Neuron (in vitro differentiated cells): ENCODE measurements around the gene VMAC.
A peak's percentile ranks its signal among the peaks of the same experiment; 100 is the strongest.
"Not testable (repeated sequence)": the region's sequence is repeated elsewhere in the genome, so short reads cannot be mapped to it uniquely, and the experiment has no call there.

Experiments used
- H2AFZ ChIP-seq: one replicate; pipeline ENCODE4 v1.6.1; 2013; ENCODE audit warnings: low read depth, mild to moderate bottlenecking, inconsistent platforms, low read length, moderate library complexity
- H3K27me3 ChIP-seq: one replicate; pipeline ENCODE4 v1.6.1; 2013; ENCODE audit warnings: low read length; ENCODE audit not compliant: insufficient read depth
- H3K36me3 ChIP-seq: one replicate; pipeline ENCODE4 v1.6.1; 2013; ENCODE audit warnings: low read length; ENCODE audit not compliant: insufficient read depth
- H3K4me1 ChIP-seq: one replicate; pipeline ENCODE4 v1.6.1; 2013; ENCODE audit warnings: low read length; ENCODE audit not compliant: insufficient read depth
- H3K4me3 ChIP-seq: 2 replicates; pipeline ENCODE4 v1.5.1; 2013; ENCODE audit warnings: mild to moderate bottlenecking, low read length, moderate library complexity
- H3K9me3 ChIP-seq: one replicate; pipeline ENCODE4 v1.6.1; 2013; ENCODE audit warnings: low read length

Gene VMAC, protein sequence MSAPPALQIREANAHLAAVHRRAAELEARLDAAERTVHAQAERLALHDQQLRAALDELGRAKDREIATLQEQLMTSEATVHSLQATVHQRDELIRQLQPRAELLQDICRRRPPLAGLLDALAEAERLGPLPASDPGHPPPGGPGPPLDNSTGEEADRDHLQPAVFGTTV

DNA sequence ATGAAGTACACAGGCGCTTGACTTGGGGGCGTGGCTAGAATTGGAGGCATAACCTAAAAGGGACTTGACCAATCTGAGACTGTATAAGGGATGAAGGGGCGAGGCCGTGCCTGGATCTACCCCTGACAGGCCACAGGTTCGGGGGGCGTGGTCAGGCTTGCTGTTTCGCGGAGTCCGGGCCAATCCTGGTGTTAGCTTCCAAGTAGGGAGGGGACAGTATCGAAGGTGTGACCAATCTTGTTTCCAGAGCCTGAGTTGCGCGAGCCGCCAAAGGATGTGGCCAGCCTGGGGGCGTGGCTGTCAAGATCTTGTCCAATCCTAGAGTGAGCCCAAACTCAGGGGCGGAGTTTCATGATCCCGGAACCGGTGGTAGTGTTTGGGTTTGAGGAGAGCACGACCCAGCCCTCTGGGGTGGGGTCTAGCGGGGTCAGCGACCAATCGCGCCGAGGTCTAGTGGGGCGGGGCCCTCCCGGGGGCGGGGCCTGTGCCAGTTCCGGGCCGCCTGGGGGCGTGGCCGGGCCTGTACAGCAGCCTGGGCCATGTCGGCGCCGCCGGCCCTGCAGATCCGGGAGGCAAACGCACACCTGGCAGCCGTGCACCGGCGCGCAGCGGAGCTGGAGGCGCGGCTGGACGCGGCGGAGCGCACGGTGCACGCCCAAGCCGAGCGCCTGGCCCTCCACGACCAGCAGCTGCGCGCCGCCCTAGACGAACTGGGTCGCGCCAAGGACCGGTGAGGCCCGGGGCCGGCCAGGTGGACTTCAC is at the start of gene VMAC:
TSS of gene VMAC (plus strand) at position 521 of the 762 bp plus-strand sequence. CDS start at position 540, 19 bp downstream.
- peak within 1 kb of the TSS; percentile 99 for H3K4me3 ChIP-seq

DNA sequence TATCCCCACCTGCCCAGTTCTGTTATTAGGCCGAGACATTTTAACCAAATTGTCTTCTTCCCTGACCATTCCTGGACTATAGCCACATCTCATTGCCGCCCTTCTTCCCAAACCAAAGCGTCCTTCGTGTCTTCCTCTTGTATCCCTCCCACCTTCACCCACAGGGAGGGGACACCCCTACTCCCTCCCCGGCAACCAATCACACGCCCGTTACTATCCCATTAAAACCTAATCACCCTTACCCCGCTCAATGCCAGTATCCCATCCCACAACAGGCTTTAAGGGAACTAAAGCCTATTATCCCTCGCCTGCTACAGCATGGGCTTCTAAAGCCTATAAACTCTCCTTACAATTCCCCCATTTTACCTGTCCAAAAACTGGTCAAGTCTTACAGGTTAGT is 49.5 kb upstream of the VMAC start:
- H3K9me3 ChIP-seq, H3K36me3 ChIP-seq, H3K4me3 ChIP-seq, H2AFZ ChIP-seq, H3K27me3 ChIP-seq, H3K4me1 ChIP-seq: not testable (repeated sequence)

More for the DNA sequence above, at the start of gene VMAC:
- H3K27me3 ChIP-seq = no peaks in the 10 kb centered on the region
- peak within 1 kb of the TSS; percentile 82 for H2AFZ ChIP-seq
- peaks cover 16% of the 10 kb centered on the region for H3K4me1 ChIP-seq
- no peaks in the 10 kb centered on the region for H3K9me3 ChIP-seq
- peaks cover 2% of the 10 kb centered on the region for H3K36me3 ChIP-seq

DNA sequence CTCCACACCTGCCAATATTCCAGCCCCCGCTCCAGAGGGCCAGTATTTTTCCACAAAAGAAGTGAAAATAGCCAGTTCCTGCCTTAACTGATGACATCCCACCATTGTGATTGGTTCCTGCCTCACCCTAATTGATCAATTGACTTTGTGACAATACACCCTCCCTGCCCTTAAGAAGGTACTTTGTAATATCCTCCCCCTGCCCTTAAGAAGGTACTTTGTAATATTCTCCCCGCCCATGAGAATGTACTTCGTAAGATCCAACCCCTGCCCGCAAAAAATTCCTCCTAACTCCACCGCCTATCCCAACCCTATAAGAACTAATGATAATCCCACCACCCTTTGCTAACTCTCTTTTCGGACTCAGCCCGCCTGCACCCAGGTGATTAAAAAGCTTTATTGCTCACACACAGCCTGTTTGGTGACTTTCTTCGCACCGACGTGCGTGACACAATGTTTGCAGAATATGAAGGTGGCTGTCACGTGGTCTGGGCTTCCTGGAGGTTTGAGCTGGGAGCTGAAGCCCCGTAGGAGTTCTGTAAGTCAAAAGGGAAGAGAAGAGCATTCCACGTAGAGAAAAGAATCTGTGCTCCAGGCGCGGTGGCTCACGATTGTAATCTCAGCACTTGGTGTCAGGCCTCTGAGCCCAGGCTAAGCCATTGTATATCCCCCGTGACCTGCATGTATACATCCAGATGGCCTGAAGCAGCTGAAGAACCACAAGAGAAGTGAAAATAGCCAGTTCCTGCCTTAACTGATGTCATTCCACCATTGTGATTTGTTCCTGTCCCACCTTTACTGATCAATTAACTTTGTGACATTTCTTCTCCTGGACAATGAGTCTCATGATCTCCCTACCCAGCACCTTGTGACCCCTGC is 47.2 kb upstream of the VMAC start:
- H3K36me3 ChIP-seq = no peaks in the 10 kb centered on the region
- H3K9me3 ChIP-seq = no peaks in the 10 kb centered on the region
- no peak overlapping the region for H3K4me3 ChIP-seq
- H3K4me1 ChIP-seq = no peaks in the 10 kb centered on the region
- H3K27me3 ChIP-seq = peaks cover 4% of the 10 kb centered on the region
- no peak overlapping the region for H2AFZ ChIP-seq

DNA sequence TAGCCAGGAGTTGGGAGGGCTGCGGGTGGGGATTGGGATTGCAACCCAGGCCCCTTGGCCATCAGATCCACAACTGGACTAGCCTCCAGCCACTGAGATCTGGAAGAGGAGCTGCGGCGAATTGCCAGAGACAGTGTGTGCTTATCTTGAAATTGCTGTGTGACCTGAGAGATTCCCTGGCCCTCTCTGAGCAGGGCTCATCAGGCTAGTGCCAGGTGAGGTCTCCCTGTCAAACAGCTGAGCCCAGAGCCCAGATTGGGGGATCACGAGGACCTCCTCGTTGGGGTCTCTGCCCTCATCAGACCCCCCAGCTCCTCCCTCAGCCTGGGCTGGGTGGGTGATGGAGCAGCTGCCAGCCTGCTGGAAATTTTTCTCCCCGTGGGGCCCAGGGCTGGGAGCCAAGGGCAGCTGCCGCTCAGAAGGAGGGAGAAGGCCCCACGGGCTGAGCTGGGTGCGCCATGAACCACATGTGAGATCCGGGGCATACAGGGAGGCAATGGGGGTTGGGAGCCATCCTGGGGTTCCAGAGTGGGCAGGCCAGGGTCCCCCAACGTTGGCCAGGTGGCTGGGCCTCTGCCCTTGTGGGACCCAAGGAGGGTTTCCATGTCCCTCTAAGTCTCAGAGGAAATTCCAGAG is 41.5 kb upstream of the VMAC start:
- Histone ChIP-seq H3K27me3 (peaks cover 2% of the 10 kb centered on the region), H2AFZ (no peak overlapping the region), H3K4me1 (no peaks in the 10 kb centered on the region), H3K9me3 (no peaks in the 10 kb centered on the region), H3K4me3 (no peak overlapping the region), H3K36me3 (no peaks in the 10 kb centered on the region)

DNA sequence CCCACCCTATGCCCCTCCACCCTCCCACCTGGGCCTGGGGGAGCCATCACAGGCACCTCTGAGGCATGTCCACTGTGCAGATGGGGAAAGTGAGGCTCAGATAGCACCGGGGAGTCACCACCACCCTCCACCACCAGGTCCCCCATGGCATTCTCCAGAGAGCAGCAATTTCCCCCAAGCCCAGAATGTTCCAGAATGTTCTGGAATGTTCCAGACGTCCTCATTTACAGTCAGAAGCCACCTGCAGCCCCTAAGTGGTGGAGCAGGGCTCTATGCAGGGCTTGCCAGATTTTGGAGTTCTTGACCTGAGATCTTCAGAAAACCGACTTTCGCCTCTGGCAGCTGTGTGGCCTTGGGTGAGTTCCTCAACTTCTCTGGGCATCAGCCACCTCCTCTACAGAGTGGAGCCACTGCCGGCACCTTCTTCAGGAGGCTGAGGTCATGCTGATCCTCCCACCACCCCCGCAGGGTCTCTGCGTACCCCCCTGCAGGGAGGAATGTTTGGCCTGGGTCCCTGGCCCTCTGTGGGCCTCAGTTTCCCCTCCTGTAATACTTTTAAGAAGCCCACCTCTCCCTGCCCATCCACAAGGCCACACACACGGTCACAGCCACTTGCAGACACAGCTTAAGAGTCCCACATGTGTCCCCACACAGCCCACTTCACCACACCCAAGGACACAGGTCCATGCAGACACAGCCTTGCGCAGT is 40.5 kb upstream of the VMAC start:
- no peak overlapping the region for H3K4me3 ChIP-seq

DNA sequence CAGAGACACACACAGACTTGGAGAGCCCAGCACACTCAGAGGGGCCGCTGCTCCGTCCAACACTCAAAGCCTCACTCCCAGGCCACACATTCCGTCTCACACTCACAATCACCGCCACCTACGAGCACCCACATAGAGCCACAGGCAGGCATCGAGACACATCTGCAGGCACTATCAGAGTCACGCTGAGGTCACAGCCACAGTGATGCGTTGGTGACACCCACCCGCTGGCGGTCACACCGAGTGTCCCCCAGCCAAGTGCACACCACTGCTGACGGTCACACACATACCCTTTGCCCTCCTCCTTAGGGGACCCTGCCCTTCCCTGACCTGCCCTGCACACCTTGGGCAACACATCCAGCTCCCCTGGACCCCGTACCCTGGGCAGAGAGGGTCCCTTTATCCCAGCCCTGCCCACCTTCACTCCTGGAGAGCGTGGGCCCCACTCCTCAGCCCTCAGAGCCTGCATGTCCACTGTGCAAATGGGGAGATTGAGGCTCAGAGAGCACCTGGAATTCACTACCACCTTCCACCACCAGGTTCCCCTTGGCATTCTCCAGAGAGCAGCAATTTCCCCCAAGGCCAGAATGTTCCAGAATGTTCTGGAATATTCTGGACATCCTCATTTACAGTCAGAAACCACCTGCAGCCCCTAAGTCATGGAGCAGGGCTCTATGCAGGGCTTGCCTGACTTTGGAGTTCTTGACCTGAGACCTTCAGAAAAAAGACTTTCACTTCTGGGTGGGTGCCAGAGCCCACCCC is 39.8 kb upstream of the VMAC start:
- Histone ChIP-seq H3K27me3 (peaks cover 2% of the 10 kb centered on the region), H3K4me1 (no peaks in the 10 kb centered on the region), H2AFZ (no peak overlapping the region), H3K36me3 (no peaks in the 10 kb centered on the region), H3K4me3 (no peak overlapping the region), H3K9me3 (no peaks in the 10 kb centered on the region)

More for the DNA sequence above, 40.5 kb upstream of the VMAC start:
- H3K4me1 ChIP-seq = no peaks in the 10 kb centered on the region
- H2AFZ ChIP-seq = no peak overlapping the region
- no peaks in the 10 kb centered on the region for H3K9me3 ChIP-seq
- no peaks in the 10 kb centered on the region for H3K36me3 ChIP-seq
- H3K27me3 ChIP-seq = peaks cover 2% of the 10 kb centered on the region

DNA sequence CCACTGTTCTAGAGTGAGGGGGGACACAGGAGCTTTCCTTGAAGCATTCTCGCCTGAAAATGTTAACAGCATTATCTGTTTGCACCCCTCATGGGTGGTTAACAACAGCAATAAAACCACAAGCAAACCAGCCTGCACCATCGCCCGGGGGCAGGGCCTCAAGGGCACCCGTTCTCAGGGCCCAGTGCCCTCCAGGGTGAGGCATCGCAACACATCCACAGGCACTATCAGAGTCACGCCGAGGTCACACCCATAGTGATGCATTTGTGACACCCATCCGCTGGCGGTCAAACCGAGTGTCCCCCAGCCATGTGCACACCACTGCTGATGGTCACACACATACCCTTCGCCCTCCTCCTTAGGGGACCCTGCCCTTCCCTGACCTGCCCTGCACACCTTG is 38.9 kb upstream of the VMAC start:
- H3K36me3 ChIP-seq = no peaks in the 10 kb centered on the region
- H2AFZ ChIP-seq = no peak overlapping the region
- H3K9me3 ChIP-seq = no peaks in the 10 kb centered on the region
- H3K27me3 ChIP-seq = peaks cover 2% of the 10 kb centered on the region
- H3K4me3 ChIP-seq = no peak overlapping the region
- H3K4me1 ChIP-seq = no peaks in the 10 kb centered on the region

DNA sequence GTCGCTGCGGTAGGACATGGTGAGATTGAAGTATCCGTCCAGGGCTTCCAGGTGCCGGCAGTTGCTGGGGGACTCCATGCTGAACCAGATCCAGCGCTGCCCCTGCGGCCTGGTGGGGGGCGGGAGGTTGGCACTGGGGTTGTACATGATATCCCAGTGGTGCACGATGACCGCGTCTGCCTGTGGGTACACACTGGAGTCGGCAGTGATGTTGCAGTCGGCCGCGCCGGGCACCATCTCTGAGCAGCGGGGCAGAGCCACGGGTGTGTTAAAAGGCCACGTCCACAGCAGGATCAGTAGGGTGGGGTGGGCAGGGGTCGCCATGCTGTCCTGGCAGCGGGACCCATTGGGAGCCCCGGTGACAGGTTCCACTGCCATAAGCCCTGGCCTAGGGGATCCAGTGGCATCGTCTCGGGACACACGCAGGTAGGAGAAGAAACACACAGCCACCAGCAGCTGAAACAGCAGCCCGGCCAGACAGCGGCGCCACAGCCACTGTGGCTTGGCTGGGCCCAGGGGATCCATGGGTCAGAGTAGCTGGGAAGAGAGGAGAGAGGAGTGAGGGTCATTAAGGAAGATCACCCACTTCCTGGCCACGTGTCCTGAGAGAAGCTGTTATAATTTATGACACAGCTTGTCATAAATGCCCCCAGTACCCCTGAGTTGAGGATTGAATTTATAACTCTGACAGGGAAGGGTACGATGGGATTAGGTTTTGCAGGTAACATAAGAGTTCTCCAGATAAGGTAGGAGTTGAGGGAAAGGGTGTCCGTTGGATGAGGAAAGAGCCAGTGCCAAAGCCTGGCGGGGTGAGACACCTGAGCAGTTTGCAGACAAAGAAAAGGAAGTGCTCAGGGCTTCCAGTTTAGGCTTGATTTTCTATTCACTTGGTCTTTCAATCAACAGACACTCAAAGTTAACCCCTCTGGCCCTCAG is 37.2 kb upstream of the VMAC start:
- Histone ChIP-seq H3K4me1 (no peaks in the 10 kb centered on the region), H3K27me3 (peaks cover 2% of the 10 kb centered on the region), H3K4me3 (no peak overlapping the region), H2AFZ (no peak overlapping the region), H3K36me3 (no peaks in the 10 kb centered on the region), H3K9me3 (no peaks in the 10 kb centered on the region)

DNA sequence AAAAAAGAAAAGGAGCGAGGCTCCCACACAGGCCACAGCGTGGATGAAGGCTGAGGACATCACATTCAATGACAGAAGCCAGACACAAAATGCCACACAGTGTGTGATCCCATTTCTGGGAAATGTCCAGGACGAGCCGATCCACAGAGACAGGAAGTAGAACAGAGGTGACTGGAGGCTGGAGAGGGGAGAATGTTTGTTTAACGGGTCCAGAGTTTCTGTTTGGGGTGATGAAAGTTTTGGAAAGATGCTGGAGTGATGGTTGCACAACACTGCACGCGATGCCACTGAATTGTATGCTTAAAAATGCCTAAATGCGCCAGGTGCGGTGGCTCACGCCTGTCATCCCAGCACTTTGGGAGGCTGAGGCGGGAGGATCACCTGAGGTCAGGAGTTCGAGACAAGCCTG is 33.7 kb upstream of the VMAC start:
- Histone ChIP-seq H3K4me1 (no peaks in the 10 kb centered on the region), H3K27me3 (peaks cover 2% of the 10 kb centered on the region), H3K36me3 (no peaks in the 10 kb centered on the region), H3K9me3 (no peaks in the 10 kb centered on the region), H3K4me3 (no peak overlapping the region), H2AFZ (no peak overlapping the region)

DNA sequence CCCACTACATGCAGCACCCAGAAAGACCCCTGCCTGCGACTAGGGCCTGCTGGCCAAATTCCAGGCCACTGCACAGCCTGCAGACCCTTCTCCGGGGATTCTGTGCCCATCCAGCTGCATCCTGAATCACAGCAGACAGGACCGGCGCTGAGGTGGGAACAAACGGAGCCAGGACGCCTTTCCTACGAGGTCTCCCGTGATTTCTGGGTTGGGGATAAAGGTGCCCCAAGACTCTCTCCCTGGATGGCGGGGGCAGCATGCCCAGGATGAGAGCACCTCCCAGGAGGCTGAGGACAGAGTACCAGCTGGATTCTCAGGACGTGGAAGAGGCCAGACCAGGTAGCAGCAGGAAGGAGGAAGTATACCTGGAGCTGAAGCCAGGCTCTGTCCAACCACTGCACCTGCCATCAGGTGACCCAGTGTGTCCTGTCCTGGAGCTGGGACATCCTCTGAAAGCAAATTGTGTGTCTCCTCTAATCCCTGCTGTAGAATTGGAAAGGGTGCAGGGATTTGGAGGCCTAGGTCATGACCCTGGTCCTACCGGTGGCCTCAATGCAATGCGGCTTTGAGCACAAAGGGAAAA is 31.0 kb upstream of the VMAC start:
- no peaks in the 10 kb centered on the region for H3K36me3 ChIP-seq
- peaks cover 8% of the 10 kb centered on the region for H3K4me1 ChIP-seq
- no peak overlapping the region for H2AFZ ChIP-seq
- no peak overlapping the region for H3K4me3 ChIP-seq
- no peaks in the 10 kb centered on the region for H3K9me3 ChIP-seq
- no peaks in the 10 kb centered on the region for H3K27me3 ChIP-seq

DNA sequence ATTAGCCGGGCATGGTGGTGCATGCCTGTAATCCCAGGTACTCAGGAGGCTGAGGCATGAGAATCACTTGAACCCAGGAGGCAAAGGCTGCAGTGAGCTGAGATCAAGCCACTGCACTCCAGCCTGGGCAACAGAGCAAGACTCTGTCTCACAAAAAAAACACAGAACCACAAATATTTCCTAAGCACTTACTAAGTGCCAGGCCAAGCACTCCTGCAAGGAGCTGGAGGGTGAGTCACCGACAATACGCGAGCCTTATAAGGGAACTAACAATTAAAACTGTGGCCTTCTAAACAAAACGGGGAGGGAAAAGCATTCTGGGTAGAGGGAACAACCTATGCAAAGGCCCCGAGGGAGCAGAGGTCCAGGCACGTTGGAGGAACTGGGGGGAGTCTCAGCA is 30.2 kb upstream of the VMAC start:
- not testable (repeated sequence) for H3K4me3 ChIP-seq, H3K27me3 ChIP-seq, H3K36me3 ChIP-seq, H2AFZ ChIP-seq, H3K9me3 ChIP-seq
- H3K4me1 ChIP-seq = peaks cover 12% of the 10 kb centered on the region
